Transverse colon (tissue), 4 donors: ENCODE measurements around the gene B4GALNT4. TPM values are rescaled to one million over a fixed set of nuclear protein-coding genes. Genes with fewer than 3 reads are reported as not detected.
"Not testable (repeated sequence)": the region's sequence is repeated elsewhere in the genome, so short reads cannot be mapped to it uniquely, and the experiment has no call there.

ENCODE experiments used
- DNase-seq: peaks from one replicate; pipeline ENCODE4 v3.0.0-alpha.2; 2019
- H3K27ac ChIP-seq, 4 donors: fragments of 200-600 bp; sonication (generic); 2 replicates each; pipeline ENCODE4 v1.5.1; 2016 to 2018; ENCODE audit warnings: inconsistent platforms in 4 of 4
- H3K27me3 ChIP-seq: fragments of 200-600 bp; sonication (generic); 2 replicates; pipeline ENCODE4 v1.5.1; 2017; ENCODE audit warnings: inconsistent platforms
- H3K36me3 ChIP-seq, 4 donors: fragments of 200-600 bp; sonication (generic); 2 replicates each; pipeline ENCODE4 v1.5.1; 2017 to 2019; ENCODE audit warnings: inconsistent platforms in 4 of 4
- H3K4me1 ChIP-seq, 4 donors: fragments of 200-600 bp; sonication (generic); 2 replicates each; pipeline ENCODE4 v1.5.1; 2017 to 2020; ENCODE audit warnings: inconsistent platforms in 4 of 4
- H3K4me3 ChIP-seq, 4 donors: fragments of 200-600 bp; sonication (generic); 1 replicate in 1 of 4; 2 replicates in 3 of 4; pipeline versions ENCODE4 v1.5.1 to v1.6.1; 2017 to 2019; ENCODE audit warnings: inconsistent platforms in 4 of 4
- H3K9me3 ChIP-seq, 2 donors: fragments of 200-600 bp; sonication (generic); 2 replicates each; pipeline ENCODE4 v1.5.1; 2017 to 2019; ENCODE audit warnings: inconsistent platforms in 2 of 2
- CTCF ChIP-seq, 5 experiments: fragments of 200-600 bp in 3 of 5; fragments of 450-650 bp in 2 of 5; sonication (generic) in 3 of 5; IDR thresholded peaks; 1 replicate in 2 of 5; 2 replicates in 3 of 5; pipeline ENCODE4 v1.5.1; 2016 to 2017; ENCODE audit warnings: antibody characterized with exemption in 5 of 5, inconsistent platforms in 3 of 5, mild to moderate bottlenecking in 2 of 5, moderate library complexity in 1 of 5
- EP300 ChIP-seq: sonication (generic); formaldehyde crosslinking; IDR thresholded peaks from one replicate; pipeline ENCODE4 v1.6.1; 2017; ENCODE audit warnings: antibody characterized with exemption, low read depth
- POLR2A ChIP-seq: fragments of 450-650 bp; IDR thresholded peaks from one replicate; pipeline ENCODE4 v1.6.1; 2016; ENCODE audit warnings: antibody characterized with exemption, mild to moderate bottlenecking, moderate library complexity
- POLR2AphosphoS5 ChIP-seq, 3 donors: sonication (generic); formaldehyde crosslinking; IDR thresholded peaks; one replicate each; pipeline ENCODE4 v1.6.1; 2016; ENCODE audit warnings: antibody characterized with exemption in 3 of 3
- WGBS, 2 donors: methylation state at CpG; one replicate each; pipeline ENCODE4 v1.1.5; 2018; ENCODE audit warnings: low coverage in 1 of 2; 5-methylcytosine and 5-hydroxymethylcytosine counted together
- in situ Hi-C, 4 donors: fragments of 200-750 bp; cut with MboI; loops; one replicate each; pipeline versions ENCODE4 v1.15.0 to v1.15.1; 2017; ENCODE audit warnings: low sequenced_read_pairs in 3 of 4, low pct_ligation_motif_present in 1 of 4, low pct_unique_long_range_greater_than_20kb in 1 of 4
- intact Hi-C: fragments of 100-400 bp; cut with DNase I; formaldehyde crosslinking; loops from one replicate; pipeline ENCODE4 v1.15.1; 2023; ENCODE audit warnings: low total_unique reads
- total RNA-seq, 4 donors: library from RNA; depleted of rRNA; stranded (reverse); fragments of >200 nt; gene quantifications; one replicate each; pipeline ENCODE4 v1.1.0, GENCODE V29; 2016

Gene B4GALNT4
- total RNA-seq, 4 donors from 2014 or later: 0.82 to 3.0 (median 1.3) TPM; not detected in 1

- peaks cover 8 to 22% (median 17%) of the 10 kb centered on the region in 4 donors for H3K4me1 ChIP-seq
- no peaks in the 10 kb centered on the region for H3K9me3 ChIP-seq
- H3K27ac ChIP-seq: no peak overlapping the region
- in situ Hi-C loops: loop anchor here in 1 of 4 donors (10.0 kb wide), 1 partner anchor 46 kb away; the partner anchor contains the start of gene PTDSS2
- no peak for DNase-seq
- no peaks in the 10 kb centered on the region for H3K36me3 ChIP-seq
- intact Hi-C loops: loop anchor here (10.0 kb wide), 1 partner anchor 96 kb away; the partner anchor contains the start of gene RNH1
- H3K27me3 ChIP-seq: no peaks in the 10 kb centered on the region
- TF ChIP-seq POLR2AphosphoS5 (IDR thresholded peaks at IDR 0.05) (no peak), POLR2A (no peak), EP300 (no peak), CTCF (IDR thresholded peaks at IDR 0.05) (no peak)
- 87 to 100% methylated on average over 1 to 13 of the region's 15 CpGs for WGBS, 2 donors
- no peak overlapping the region for H3K4me3 ChIP-seq
Observed at GRCh38 chr11:408154-409007, 39.1 kb downstream of the B4GALNT4 start.

- no peaks in the 10 kb centered on the region for H3K27me3 ChIP-seq
- peaks cover 8 to 22% (median 17%) of the 10 kb centered on the region in 4 donors for H3K4me1 ChIP-seq
- H3K27ac ChIP-seq: no peak overlapping the region
- DNase-seq: no peak
- in situ Hi-C loops: loop anchor here in 1 of 4 donors (10.0 kb wide), 1 partner anchor 46 kb away; the partner anchor contains the start of gene PTDSS2
- intact Hi-C loops: loop anchor here (10.0 kb wide), 1 partner anchor 96 kb away; the partner anchor contains the start of gene RNH1
- whole genome bisulfite sequencing, 2 donors: 69% methylated on average over 6 of the region's 7 CpGs; no CpG with 5 or more reads in 1 of the 2 donors
- TF ChIP-seq CTCF (IDR thresholded peaks at IDR 0.05): no peak
- TF ChIP-seq POLR2AphosphoS5 (IDR thresholded peaks at IDR 0.05): no peak
- no peak for TF ChIP-seq POLR2A
- TF ChIP-seq EP300: no peak
- H3K36me3 ChIP-seq: no peaks in the 10 kb centered on the region
- H3K4me3 ChIP-seq: no peak overlapping the region
- no peaks in the 10 kb centered on the region for H3K9me3 ChIP-seq
Observed at GRCh38 chr11:409008-409599, 39.8 kb downstream of the B4GALNT4 start.

GRCh38 chr11:409600-410483 is 40.5 kb downstream of the B4GALNT4 start:
- WGBS, 2 donors: 58 to 64% methylated on average over 5 to 14 of the region's 18 CpGs
- no peak for DNase-seq
- Histone ChIP-seq H3K27ac (no peak overlapping the region), H3K27me3 (no peaks in the 10 kb centered on the region), H3K4me3 (no peak overlapping the region), H3K9me3 (no peaks in the 10 kb centered on the region), H3K36me3 (no peaks in the 10 kb centered on the region), H3K4me1 (peaks cover 8 to 29% (median 21%) of the 10 kb centered on the region in 4 donors)
- in situ Hi-C loops: loop anchor here in 1 of 4 donors (10.0 kb wide), 1 partner anchor 45 kb away; the partner anchor contains the start of gene PTDSS2
- TF ChIP-seq CTCF (IDR thresholded peaks at IDR 0.05) (no peak), POLR2A (no peak), EP300 (no peak), POLR2AphosphoS5 (IDR thresholded peaks at IDR 0.05) (no peak)
- intact Hi-C loops: loop anchor here (10.0 kb wide), 1 partner anchor 95 kb away; the partner anchor contains the start of gene RNH1

GRCh38 chr11:410711-411110 is 41.4 kb downstream of the B4GALNT4 start:
- DNase-seq, in situ Hi-C loops, intact Hi-C loops, H3K4me3 ChIP-seq, H3K9me3 ChIP-seq, H3K27ac ChIP-seq, H3K27me3 ChIP-seq, H3K36me3 ChIP-seq: not testable (repeated sequence)
- peaks cover 13 to 31% (median 28%) of the 10 kb centered on the region in 4 donors for H3K4me1 ChIP-seq
- WGBS, 2 donors: 86% methylated on average over 2 of the region's 13 CpGs; no CpG with 5 or more reads in 1 of the 2 donors

GRCh38 chr11:411520-411919 is 42.2 kb downstream of the B4GALNT4 start:
- WGBS, 2 donors: 73% methylated on average over 4 of the region's 11 CpGs; no CpG with 5 or more reads in 1 of the 2 donors
- H3K4me3 ChIP-seq, intact Hi-C loops, H3K27me3 ChIP-seq, H3K27ac ChIP-seq, H3K36me3 ChIP-seq, DNase-seq, H3K9me3 ChIP-seq, in situ Hi-C loops: not testable (repeated sequence)
- peaks cover 6 to 31% (median 24%) of the 10 kb centered on the region in 4 donors for H3K4me1 ChIP-seq
